GM18907 (cell line): ENCODE data around the gene LRFN3.
A peak's percentile ranks its signal among the peaks of the same experiment; 100 is the strongest.
"Not testable (repeated sequence)": the region's sequence is repeated elsewhere in the genome, so short reads cannot be mapped to it uniquely, and the experiment has no call there.

ENCODE experiments used
- ATAC-seq: cut with Tn5 transposase; IDR thresholded peaks from one replicate; pipeline ENCODE4 v1.9.1; 2021; ENCODE audit warnings: mild to moderate bottlenecking, moderate library complexity; ENCODE audit not compliant: unreplicated experiment

Gene LRFN3

GRCh38 chr19:35935911-35936737, at the start of gene LRFN3:
Gene LRFN3, plus strand, starts transcription at chr19:35936374. Its CDS starts 3,052 bp downstream, at chr19:35939426.
- ATAC-seq: no peak

DNA sequence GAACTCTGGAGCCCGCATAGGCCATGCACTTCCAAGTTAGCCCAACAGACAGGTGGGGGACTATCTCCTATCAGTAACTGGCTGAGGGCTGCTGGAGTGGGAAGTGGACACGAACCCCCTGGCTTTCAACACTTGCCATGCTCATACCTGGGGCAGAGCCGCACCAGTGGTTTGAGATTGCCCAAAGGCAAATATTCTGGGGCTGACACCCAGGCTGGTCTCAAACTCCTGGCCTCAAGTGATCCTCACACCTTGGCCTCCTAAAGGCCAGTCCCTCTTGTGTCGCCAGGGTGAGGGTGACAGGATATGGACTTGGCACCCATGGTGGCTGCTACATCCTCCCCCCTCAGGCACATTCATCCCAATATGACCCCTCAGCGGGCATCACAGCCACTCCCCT, 49.0 kb upstream of the LRFN3 start:
- no peak for ATAC-seq

DNA sequence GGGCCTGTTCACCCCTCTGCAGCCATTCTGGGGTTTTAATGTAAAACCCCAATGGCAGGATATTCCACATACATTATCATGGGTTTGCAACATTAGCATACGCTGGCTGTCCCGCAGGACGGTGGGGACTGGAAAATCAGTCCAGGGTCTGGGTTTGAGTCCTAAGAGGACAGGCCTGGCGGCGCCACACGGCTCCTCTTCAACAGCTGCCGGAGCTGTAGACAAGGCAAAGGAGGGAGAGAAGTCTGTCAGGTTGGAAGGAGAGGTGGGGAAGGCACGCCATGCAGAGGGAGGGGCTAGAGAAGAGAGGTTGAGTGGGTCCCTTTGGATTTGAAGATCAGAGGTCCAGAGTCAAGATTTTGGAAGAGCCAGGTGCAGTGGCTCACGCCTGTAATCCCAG, 47.8 kb upstream of the LRFN3 start:
- no peak for ATAC-seq

DNA sequence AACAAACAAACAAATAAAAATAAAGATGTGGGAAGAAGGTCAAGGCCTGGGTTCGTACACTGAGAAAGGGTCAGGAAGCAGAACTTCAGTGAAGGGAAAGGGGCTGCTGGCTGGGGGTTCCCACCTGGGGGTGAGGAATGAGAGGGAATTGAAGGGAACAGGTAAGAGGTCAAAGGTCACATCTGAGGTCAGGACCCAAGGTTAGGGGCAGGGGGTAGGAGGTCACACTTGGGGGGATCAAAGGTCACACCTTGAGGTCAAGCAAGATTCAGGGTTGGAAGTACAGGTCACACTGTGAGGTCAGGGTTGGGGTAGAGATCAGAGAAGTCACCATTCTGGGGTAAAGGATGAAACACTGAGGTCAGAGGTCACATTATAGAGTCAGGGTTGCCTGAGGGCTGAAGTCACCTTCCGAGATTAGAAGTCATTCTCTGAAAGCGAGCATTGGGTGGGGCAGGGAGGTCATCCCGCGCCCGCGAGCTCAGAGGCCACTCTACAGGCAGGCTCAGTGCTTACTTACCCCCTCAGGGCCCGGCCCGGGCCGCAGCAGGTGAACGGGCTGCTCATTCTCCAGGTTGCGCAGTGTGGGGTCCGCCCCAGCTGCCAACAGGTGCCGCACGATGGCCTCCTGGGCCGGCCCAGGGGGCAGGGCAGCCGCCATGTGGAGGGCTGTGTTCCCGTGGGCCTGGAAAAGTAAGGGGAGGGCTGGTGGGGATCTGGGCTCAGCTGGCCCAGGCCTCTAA, 46.6 kb upstream of the LRFN3 start:
- no peak for ATAC-seq

DNA sequence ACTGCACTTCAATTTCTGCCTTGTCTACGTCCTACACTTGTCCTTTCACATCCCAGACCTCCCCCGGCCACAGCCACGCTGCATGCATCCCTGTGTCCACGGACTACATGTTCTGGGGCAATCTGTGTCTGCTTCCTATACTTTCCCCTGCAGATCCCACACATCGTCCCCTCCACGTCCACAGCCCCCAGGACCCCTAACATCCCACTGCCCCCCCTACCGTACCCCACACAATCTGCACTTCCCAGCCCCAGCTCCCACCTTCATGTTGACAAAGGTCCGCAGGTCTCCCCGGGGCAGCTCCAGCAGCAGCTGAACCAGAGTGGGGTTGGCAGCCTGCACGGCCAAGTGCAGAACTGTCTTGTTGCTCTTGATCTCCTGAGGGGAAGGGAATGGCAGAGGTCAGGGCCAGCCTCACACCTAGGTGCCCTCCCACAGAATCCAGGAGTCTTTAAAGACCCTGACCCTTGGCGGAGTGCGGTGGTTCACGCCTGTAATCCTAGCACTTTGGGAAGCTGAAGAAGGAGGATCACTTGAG, 46.0 kb upstream of the LRFN3 start:
- ATAC-seq: no peak

DNA sequence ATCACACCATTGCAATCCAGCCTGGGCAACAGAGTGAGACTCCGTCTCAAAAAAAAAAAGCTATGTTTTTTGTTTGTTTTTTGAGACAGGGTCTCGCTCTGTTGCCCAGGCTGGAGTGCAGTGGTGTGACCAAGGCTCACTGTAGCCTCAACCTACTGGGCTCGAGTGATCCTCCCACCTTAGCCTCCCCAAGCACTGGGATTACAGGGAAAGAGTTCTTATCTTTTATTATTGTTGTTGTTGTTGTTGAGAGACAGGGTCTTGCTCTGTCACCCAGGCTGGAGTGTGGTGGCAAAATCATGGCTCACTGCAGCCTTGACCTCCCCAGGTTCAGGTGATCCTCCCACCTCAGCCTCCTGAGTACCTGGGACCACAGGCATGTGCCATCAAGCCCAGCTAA, 44.4 kb upstream of the LRFN3 start:
- ATAC-seq: not testable (repeated sequence)

- ATAC-seq: no peak
Measured at GRCh38 chr19:35894342-35894741, 41.8 kb upstream of the LRFN3 start.

DNA sequence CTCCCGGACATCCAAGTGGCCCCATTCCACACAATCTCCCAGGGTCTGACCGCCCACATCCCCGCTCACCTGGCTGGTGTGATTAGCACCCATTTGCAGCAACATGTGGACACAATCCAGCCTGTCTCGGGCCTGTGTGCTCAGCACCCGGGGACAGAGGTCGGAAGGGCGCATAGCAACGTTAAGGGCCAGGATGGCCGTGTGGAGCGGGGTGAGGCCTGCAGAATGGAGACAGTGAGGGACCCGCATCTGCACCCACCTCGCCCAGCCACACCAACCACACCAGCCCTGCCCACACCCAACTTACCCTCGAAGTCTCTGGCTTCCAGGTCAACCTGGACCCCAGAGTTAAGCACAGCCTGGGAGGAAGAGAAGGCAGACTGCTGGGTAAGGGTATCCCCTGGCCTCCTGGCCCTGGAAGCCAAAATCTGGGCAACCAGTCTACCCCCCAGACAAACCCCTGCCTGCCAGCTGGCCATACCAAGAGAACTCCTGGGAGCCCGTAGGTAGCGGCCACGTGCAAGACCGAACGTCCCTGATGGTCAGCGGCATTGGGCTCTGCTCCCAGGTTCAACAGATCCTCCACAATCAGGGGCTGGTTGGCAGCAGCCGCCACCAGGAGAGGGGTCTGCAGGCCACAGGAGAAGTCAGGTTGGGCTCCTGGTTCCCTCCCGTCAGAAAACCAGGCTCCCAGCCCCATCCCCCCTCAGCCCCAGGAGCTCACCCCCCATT, 40.1 kb upstream of the LRFN3 start:
- ATAC-seq: no peak

GRCh38 chr19:35896643-35897040, 39.5 kb upstream of the LRFN3 start:
- ATAC-seq: no peak

GRCh38 chr19:35897706-35898451, 38.3 kb upstream of the LRFN3 start:
- ATAC-seq: no peak

DNA sequence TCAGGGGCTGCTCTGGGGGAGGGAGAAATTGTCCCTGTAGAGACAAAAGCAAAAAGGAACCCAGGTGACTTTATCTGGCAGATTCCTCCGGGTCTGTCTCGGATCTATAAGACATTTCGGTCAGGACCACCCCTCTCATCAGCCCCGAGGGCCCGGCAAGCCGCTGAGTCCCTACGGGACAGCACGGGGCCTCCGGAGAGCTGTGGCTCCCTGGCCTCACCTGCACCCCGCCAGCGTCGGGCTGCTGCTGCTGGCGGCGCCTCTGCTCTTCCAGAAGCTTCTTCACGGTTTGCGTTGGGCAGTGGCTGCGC, 37.7 kb upstream of the LRFN3 start:
- no peak for ATAC-seq

GRCh38 chr19:35899547-35900214, 36.5 kb upstream of the LRFN3 start:
- peak; percentile 45 for ATAC-seq

GRCh38 chr19:35901055-35901644, 35.0 kb upstream of the LRFN3 start:
- no peak for ATAC-seq

GRCh38 chr19:35901854-35902661, 34.1 kb upstream of the LRFN3 start, which contains the start of gene HCST:
Gene HCST, plus strand, starts transcription at chr19:35902529. Its CDS starts 65 bp downstream, at chr19:35902594.
- no peak for ATAC-seq

DNA sequence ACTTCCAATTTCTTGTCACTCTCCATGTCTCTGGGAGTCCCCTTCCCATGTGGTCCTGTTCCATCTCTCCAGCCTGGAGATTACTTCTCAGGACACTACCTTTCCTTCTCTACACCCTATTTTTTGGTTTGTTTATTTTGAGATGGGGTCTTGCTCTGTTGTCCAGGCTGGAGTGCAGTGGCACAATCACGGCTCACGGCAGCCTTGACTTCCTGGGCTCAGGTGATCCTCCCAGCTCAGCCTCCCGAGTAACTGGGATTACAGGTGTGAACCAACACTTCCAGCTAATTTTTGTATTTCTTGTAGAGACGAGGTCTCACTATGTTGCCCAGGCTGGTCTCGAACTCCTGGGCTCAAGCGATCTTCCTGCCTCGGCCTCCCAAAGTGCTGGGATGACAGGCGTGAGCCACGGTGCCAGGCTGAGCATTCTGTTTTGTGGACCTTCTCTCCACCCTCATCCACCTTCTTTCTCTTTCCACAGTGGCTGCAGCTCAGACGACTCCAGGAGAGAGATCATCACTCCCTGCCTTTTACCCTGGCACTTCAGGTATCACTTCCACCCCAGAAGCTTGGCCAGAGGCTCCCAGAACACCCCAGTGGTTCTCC, 33.2 kb upstream of the LRFN3 start:
- no peak for ATAC-seq

DNA sequence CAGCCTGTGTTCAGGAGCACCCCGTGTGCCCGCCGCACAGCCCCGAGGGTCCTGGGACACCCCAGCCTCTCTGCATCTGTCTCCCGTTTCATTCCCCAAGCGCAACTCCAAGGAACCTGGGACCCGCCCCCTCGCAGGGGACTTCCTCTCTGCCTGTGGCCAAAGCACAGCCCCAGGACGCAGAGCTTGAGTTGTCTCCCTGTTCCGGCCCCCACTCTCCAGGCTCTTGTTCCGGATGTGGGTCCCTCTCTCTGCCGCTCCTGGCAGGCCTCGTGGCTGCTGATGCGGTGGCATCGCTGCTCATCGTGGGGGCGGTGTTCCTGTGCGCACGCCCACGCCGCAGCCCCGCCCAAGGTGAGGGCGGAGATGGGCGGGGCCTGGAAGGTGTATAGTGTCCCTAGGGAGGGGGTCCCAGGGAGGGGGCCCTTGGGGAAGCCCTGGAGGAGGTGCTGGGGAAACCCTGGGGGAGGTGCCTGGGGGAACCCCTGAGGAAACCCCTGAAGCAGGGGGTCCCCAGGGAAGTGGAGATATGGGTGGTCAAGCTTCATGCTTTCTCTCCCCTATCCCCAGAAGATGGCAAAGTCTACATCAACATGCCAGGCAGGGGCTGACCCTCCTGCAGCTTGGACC, 32.5 kb upstream of the LRFN3 start:
- ATAC-seq: peak; percentile 50

DNA sequence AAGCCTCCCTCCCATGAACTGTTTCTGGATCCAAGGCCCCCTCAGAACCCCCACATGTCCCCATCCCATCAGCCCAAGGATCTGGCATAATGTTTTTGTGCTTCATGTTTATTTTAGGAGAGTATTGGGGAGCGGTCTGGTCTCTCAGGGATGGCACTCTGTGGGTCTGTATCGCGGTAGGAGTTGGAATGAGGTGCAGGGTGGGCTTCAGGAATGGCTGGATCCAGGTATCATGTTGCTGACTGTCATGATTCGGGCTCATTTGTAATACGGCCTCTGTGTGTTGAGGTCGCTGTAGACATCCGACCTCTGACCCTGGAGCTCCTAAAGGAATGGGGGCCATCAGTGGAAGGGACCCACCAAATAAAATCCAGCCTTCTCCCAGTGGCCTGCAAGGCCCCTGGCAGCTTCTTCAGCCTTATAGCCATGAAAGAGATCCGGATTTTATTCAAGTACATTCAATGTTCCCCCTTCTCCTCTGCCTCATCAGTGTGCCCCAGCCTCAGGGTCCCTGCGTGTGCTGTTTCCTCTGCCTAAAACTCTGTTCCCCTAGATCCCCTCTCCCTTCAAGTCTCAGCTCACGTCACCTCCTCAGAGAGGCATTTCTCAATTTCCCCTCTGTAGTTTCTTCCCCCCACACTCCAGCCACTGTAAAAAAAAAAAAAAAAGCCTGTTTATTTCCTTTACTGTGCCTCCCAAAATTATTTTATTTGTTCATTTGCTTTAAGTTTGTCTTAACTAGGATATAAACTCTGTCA, 31.7 kb upstream of the LRFN3 start:
- no peak for ATAC-seq
